Measurements from ENCODE around the gene OR10Z1.

Gene OR10Z1, protein sequence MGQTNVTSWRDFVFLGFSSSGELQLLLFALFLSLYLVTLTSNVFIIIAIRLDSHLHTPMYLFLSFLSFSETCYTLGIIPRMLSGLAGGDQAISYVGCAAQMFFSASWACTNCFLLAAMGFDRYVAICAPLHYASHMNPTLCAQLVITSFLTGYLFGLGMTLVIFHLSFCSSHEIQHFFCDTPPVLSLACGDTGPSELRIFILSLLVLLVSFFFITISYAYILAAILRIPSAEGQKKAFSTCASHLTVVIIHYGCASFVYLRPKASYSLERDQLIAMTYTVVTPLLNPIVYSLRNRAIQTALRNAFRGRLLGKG

DNA sequence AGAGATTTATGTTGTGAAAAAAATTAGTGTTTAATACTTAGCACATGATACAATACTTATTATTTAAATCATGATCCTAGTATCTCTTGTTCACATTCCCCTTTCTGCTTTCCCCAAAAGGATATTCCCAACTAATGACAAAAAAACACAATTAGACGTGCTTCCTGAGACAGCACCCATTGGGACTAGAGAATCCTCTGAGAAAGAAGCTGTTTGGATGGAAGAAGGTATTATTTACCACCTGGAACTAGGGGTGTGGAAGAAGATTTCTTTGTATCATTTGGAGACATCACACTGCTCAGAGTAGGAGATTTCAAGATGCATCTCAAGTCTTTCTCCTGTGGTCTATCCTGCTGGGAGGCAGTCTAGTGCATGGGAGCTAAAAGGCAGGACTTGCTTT, at the start of gene OR10Z1:
Gene OR10Z1 (plus strand): TSS at position 301 of the 400 bp plus-strand sequence. CDS start 1,171 bp downstream, outside the sequence.
- DNase-seq: no peak

DNA sequence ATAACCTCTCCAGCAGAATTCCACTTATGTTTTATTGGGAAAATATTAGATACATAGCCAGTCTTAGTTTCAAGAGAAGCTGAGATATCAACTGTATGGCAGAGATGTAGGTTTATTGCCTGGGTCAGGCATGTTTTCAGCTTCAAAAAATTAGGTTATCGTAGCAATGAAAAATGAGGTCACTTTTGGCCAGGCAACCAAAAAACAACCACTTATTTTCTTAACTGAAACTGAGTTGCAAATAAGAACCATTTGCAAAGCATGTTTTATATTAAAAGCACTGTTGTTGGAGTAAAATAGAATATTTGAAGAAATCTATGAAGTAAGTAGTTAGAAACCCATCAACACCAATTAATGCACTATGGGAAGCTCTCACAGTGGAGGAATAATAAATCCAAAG, 45.4 kb upstream of the OR10Z1 start:
- no peak for DNase-seq

DNA sequence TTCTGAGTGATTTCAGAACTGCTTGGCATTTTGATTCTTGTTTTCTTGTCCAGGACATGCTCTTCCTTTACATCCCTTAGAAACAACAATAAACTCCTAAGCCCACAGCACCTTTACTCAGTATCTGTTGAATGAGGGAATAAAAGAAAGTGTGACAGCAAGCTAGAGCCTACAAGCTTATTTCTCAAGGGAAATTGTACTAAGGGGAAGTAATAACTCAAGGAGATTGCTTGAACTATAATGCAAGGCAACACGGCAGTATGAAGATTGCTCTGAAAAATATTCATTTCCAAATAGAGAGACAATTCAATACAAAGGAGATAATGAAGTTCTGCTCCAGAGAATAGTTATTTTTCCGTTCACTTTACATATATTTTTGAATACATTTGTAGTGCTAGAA, 41.2 kb upstream of the OR10Z1 start:
- DNase-seq: no peak

DNA sequence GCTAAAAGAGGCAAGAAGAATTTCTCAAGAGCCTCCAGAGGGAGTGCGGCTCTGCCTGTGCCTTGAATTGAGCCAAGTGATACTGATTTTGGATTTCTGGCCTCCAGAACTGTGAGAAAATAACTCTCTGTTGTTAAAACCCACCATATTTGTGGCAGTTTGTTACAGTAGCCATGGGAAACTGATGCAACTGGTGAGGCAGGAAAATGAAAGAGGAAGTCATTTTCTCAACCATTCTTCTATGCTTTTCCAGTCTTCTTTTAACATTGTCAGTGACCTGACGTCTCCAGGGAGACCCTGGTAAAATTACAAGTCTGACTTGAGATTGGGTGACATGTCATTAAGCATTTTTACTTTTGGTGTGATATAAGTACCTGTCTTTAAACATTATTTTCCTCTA, 40.5 kb upstream of the OR10Z1 start:
- DNase-seq: no peak

GRCh38 chr1:158570480-158570879, 34.6 kb upstream of the OR10Z1 start, which contains the start of gene OR6P1:
Gene OR6P1, minus strand, starts transcription at chr1:158570580. Its CDS starts 6,976 bp downstream, at chr1:158563604.
- no peak for DNase-seq

DNA sequence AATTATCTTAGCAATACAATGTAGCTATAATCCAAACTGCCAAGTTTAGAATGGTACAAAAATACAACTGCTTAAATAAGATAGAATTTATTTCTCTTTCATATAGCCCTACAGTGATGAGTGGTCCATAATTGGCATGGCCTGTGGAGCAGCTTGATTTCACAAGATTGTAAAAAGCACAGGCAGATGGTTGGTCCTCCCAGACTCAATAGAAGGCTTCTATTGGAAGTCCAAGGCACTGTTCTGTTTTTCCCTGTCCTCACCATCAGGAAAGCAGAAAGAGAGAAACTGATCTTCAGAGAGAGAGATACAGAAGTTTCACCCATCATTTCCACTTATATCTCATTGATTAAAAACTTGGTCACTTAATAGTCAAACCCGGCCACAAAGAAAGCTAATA, 32.8 kb upstream of the OR10Z1 start:
- no peak for DNase-seq

DNA sequence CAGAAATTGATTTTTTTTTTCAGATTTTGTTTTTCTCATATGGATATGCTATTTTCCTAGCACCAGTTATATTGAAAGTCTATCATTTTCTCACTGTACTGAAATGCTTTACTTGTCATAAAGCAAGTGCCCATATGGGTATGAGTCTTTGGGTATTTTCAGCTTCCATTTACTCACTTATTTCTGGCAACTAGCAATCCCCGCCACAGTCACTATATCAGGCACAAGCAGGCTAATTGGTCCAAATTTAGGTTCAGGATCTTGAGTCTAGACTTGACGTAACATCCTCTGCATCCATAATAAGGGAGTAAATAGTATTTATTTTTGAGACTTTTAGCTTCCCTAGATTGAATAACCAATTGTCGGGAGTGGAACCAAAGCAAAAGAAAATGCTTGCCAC, 27.5 kb upstream of the OR10Z1 start:
- DNase-seq: no peak

- DNase-seq: no peak
These were observed 25.3 kb upstream of the OR10Z1 start, which contains the start of gene OR10X1 for GRCh38 chr1:158579733-158580132. Gene OR10X1, minus strand, starts transcription at chr1:158579899. Its CDS starts 0 bp downstream, at chr1:158579899.

GRCh38 chr1:158583962-158584361, 21.1 kb upstream of the OR10Z1 start:
- no peak for DNase-seq

DNA sequence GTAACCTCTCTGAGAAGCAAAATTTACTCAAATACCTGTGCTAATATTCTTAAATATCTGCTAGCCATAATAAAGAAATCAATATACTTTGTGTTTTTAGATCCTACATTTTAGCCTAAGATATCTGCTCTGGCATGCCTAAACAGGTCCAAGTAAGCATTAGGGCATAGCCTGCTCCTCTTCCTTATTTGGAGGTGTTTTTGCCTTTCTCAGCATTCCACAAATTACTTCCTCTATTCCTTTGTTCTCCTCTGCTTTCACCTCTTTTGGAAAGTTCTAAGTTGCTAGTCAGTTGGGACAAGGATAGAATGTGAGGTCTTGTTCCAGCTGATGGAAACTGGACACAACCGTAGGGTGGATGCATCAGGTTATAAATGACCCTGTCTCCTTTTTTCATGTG, 18.1 kb upstream of the OR10Z1 start:
- no peak for DNase-seq

DNA sequence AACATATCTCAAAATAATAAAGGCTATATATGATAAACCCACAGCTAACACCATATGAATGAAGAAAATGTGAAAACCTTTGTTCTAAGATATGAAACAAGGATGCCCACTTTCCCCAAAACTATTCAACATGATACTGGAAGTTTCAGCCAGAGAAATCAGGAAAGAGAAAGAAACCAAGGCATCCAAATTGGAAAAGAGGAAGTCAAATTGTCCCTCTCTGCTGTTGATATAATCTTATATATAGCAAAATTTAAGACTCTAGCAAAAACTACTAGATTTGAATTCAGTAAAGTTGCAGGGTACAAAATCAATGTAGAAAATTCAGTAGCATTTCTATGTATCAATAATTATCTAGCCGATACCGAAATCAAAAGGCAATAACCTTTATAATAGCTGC, 4.3 kb upstream of the OR10Z1 start:
- no peak for DNase-seq

DNA sequence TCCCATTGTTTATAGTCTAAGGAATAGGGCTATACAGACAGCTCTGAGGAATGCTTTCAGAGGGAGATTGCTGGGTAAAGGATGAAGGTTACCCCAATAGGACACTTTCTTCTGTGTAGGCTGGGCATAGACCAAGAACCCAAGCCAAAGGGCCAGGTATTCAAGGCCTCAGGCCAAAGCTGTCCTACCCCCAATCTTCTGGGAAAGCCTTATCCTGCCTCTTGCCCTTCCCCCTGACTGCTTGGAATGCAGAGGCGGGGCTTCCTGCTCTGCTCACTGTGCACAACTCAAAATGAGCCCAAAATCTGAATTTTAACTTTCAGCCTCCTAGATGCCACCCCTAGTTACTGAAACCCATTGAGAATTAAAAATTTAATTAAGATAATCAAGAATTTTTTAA, 2.2 kb downstream of the OR10Z1 start:
- no peak for DNase-seq

DNA sequence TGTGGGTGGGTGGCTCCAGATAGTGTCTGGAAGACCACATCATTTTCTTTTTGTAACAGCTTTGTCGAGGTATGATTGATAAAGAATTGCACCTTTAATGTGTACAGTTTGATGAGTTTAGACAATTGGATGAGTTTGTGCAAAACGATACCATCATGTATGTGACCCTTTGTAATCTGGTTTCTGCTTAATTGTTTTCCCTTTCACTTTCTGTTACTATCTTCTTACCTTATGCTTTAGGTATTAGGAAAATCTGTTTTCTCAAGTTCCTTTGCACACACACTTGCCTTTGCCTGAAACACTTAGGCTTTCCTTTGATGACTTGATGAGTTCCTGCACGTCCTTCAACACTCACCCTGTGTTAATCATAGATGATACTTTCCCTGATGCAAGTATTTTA, 6.8 kb downstream of the OR10Z1 start:
- no peak for DNase-seq

DNA sequence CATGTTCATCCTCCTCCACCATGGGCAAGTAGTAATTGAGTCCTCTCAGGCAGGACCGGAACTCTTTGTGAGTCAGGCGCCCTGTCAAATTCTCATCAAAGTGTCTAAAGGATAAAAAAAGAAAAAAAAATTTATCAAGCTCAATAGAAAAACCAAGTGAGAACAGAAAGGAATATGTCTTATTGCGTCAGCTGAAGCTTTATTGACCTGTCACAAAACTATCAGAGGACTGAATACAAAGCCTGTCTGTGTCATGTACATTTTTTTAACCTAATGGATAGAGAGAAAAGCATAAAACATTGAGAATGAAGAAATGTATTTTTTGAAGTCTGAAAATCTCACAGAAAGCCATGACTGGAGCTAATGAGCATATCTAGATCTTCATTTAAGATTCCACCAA, 8.7 kb downstream of the OR10Z1 start:
- DNase-seq: no peak

DNA sequence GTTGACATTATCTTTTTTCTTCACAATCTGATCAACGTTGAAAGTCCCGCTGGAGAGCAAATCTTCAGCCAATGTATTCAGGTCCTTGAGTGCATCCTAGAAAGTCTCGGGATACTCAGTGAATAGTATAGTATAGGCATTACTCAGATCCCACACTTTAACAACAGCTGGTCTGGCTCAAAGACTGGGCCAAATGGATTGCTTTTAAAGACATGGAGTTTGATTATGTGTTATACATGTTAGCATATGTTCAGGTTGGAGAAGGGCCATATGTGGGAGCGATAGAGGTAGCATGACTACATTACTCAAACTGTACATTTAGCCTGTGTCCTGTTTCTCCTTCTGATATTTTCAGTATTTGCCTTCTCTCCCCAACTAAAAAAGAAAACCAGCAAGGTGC, 33.1 kb downstream of the OR10Z1 start:
- DNase-seq: no peak

- DNase-seq: no peak
These were observed 33.8 kb downstream of the OR10Z1 start for GRCh38 chr1:158638904-158639303.

GRCh38 chr1:158644449-158644848, 39.4 kb downstream of the OR10Z1 start:
- DNase-seq: no peak

DNA sequence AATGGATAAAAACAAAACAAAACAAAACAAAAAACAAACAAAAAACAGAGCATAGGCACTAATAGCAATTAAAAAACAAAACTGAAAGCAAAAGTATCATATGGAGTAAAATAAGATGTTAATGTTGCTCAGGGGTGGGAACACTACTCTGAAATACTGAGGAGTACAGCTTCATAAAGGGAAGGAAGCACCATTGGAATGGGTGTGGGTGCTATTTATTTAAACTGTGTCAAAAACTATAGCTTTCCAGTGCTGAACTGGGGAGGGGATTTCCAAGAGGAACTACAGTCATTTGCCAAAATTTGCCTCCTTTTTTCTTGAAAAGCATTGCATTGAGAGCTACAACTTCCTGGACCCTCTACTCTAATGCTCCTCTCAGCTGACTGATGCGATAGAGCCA, 41.4 kb downstream of the OR10Z1 start:
- no peak for DNase-seq

DNA sequence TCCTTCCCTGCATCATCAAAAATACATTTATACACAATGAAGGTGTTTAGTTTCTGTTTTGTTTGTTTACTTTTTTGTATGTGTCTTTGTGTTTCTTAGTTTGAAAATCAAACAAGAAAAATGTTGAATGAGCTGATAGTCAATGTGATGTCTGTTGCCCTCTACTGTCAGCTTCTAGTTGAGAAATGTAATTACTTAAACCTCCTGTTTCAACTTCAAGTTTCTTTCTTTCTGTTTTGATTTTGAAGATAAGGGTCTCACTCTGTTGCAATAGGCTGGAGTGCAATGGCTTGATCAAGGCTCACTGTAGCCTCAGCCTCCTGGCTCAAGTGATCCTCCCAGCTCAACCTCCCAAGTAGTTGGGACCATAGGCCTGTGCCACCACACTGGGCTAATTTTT, 44.0 kb downstream of the OR10Z1 start:
- no peak for DNase-seq

DNA sequence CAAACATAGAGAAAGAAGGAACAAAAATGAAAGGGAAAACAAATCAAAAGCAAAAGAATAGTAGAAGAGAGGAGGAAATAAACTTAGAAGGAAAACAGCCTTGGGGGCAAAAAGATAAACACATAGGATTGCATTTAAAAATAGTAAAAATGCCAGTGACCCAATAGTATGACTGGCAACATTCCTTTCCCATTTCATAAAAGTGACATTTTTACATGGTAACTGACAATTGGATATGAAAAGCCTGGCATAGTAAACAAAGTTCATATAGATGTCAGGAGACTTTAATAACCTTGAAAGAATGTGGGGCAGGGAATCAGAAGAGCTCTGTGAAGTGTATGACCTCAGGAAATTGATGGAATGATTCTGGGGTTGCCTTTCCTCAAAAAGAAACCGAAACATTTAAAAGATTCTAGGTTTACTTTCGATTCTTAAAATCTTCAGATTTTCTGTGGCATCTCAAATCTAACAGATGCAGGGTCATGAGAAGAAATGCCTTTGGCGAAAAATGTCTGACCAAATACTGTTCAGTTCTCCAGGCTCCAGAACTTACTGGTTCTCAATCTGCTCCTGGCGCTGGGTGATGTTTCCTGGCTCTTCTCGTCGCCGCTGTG, 47.8 kb downstream of the OR10Z1 start:
- no peak for DNase-seq

- DNase-seq: no peak
These were observed 49.0 kb downstream of the OR10Z1 start for GRCh38 chr1:158654086-158654485.

- DNase-seq: no peak
These were observed 49.5 kb downstream of the OR10Z1 start for GRCh38 chr1:158654571-158654970.

All from stimulated activated CD4-positive, alpha-beta T cell treated with anti-CD3 and anti-CD28 coated beads, Interleukin-15, amount 100 ng/mL, for 24 hours (primary cell).